Retina (tissue), 1 donor: ENCODE measurements around the gene CALCR.
A peak's percentile ranks its signal among the peaks of the same experiment; 100 is the strongest.
"Not testable (repeated sequence)": the region's sequence is repeated elsewhere in the genome, so short reads cannot be mapped to it uniquely, and the experiment has no call there.

ENCODE experiments used
- DNase-seq: peaks from one replicate; pipeline ENCODE4 v3.0.0-alpha.2; 2016

CALCR gene

DNA sequence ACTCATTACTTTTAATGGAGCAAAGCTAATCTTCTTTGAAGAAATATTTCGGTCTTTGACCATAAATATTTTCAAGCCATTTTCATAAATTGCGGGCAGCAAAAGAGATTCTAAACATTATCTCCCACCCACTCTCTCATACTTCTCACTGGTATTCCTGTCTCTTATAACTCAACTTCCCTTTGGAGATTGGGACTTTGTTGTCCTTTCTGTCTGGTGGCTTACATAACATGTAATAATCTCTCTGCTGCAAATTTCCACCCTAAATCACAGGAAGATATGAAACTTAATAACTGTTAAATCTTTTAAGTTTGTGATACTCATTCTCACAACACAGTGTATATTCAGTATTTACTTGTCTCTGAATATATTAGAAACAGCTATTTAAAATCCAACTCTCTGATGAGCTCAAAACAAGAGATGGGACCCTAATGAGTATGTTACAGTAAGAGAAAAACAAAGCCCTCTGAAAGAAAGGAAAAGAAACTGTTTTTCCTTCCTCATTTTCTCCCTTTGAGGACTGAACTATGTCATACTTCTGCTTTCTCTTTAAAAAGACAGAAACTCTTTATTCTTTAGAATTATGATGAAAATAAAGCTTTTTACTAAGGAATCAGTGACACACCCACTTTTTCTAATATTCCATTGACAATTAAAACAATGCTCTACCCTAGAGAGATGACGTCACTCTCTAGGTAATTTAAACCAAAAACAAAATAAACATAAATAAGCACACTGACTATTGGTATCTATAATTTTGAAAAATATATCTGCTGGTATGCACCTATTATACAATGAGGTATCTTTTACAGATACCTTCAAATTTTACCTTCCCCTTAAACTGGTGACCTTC is 14.7 kb downstream of the CALCR start:
- no peak for DNase-seq

DNA sequence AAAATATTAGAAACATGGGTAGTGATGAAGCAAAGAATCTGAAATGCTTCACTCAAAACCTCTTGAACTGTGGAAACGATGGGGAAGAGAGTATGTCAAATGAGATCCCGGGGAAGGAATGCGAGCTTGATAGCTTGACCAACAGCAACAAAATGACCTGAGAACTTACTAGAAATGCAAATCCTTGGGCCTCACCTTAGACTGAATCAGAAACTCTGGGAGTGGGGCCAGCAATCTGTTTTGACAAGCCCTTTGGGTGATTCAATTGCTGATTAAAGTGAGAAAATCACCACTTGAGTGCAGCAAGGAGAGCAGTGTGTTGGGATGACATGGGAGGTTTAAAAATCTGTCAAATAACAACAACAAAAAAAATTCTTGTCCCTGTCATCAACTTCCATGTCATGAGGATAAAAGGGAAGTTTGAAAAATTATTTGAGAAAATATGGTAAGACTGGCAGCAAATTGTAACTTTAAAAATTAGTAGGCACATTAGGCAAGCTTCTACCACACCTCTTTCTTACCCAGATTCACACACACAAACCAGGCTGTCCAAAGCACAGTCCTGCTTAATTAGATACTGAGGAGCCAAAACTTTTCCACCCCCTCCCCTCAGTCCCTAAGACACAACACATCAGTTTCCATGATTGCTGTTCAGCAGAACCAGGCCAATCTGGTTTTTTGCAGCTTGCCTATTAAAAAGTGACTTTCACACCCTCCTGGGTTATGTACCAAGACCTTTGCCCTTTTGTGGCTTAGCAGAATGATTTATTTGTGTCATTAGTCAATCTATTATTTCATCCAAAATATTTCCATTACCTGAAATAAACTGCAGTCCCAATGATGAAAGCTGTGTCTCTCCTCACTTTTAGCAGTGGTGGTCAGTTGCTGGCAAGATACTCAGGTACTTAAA is 15.6 kb downstream of the CALCR start:
- no peak for DNase-seq

DNA sequence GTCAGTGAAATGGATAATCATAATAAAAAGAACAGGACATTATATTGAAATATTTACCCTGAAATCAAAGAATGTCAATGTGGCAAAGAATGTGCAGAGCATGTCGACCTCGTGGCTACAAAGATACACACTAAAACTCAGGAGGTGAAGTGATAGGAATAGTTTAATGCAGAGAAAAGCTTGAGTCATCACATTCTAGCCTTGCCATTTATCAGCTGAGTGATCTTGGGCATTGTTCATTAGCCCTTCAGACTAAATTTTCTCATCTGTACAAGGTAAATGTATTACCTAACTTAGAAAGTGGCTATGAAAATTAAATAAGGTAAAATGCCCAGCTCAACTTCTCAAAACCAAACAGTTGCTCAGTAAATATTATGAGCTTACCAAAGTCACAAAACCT is 22.6 kb downstream of the CALCR start:
- DNase-seq: no peak

DNA sequence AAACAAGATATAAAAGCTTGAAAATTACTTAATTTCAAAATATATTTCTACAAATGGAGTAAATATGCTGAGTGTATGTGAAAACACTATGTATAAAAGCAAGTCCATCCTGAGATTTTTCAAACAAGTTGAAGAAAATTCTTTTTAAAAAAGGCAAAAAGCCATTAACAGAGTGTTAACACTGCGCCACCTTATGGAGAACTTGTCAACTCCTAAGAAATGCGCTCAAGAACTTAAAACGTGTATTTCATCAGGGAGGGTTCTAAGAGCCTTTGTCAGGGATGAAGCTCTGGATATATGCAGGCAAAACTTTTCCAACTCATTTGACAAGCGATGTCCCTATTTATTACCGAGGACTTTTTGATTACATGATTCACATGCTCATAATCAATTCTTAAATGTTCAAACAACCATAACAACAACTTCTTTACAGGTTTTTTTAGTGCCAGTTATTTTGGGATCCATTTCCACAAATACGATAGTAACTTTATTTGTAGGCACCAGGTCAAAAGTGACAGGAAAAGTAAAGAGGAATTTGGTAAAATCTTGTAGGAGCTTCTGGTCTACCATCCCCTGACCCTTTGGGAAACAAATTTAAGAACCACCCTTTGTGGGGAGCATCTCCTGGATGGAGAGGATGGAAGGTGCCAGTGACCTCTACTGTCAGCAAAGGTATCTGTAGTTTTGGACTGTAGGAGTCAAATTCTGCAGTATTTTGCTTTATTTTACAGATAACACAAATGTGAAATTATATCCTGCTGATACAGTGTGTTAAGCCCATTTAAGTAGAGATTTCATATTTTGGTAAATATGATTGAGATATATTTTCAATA is 23.2 kb downstream of the CALCR start:
- peak; percentile 5 for DNase-seq

DNA sequence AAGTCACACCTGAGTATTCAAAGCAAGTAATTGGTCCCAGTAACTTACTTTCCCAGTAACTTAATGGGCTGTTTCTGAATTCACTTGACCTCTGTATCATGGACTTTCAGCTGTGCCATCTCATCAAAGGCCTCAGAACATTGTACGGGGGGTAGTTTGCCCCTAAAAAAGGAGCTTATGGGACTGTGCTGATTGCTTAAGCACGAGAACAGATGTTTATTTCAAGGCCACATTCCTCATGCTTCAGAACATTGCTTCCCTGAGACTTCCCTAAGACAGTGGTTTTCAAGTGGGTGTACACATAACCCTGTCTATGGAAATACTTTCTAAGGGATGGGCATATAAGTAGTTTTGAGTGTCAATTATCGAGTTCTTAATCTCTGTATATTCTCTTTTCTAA is 26.8 kb downstream of the CALCR start:
- DNase-seq: no peak

DNA sequence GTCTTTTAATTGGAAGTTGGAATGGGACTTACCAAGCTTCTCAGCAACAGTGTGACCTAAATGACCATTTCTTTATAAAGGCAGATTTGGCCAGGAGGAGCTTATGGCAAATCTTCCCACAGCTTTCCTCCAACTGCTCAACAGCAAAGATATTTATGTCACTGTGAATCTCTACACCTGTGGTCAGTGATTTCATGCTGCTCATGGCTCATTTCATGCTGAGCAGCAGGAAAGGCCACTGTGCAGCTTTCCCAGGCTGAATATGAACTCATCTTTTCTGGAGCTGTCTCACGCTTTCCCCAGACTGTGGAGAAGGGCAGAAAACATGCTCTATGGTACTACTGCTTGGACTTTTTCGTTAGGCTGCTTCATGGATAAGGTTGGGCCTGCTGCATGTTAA is 29.8 kb downstream of the CALCR start:
- peak; percentile 21 for DNase-seq

DNA sequence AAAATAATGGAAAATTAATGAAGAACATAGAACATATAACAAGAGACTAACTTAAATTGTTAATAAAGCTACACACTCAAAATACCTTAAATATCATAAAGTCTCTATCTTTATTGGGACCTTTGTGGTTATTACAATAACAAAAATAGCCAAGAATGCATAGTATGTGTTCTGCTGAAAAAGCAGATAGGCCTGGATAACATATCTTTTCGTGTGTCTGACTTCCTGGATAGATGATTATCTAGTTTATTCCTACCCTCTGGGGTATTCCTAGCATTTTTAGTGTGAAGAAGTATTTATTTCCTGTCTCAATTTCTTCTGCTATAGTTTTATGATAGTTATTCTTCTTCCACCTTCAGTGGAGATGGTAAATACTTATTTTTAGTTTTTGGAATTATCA is 36.5 kb downstream of the CALCR start:
- DNase-seq: no peak

DNA sequence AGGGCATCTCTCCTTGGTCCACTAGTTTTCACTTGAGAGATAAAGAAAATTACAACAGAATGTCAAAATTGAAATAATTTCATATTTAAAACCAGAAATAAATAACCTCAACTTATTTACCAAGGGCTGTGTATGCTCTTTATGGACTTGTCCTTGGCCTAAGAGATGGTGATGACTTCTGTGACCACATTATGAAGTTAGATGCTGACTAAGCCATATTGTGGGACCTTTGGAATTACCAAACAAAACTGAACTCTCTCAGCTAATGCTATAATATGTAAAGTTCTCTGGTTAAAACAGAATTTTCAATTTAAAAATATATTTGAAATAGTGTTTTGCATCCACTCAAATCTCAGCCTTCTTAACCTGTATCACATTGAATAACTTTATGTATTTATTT is 38.9 kb downstream of the CALCR start:
- no peak for DNase-seq

DNA sequence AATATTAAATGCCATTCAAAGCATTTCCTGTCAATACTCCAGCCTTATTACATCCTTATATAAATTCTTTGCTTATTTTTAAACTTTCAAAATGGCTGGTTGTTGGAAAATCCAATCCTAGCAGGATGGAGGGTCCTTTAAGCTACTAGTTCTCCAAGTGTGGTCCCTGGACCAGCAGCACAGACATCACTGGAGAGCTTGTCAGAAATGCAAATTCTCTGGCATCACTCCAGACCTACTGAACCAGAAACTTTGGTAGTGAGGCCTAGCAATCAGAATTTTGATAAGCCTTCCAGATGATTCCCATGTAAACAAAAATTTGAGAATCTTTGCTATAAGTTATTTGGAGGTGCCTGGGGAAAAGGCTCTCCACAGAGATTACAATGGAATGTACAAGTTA is 43.8 kb downstream of the CALCR start:
- DNase-seq: no peak

DNA sequence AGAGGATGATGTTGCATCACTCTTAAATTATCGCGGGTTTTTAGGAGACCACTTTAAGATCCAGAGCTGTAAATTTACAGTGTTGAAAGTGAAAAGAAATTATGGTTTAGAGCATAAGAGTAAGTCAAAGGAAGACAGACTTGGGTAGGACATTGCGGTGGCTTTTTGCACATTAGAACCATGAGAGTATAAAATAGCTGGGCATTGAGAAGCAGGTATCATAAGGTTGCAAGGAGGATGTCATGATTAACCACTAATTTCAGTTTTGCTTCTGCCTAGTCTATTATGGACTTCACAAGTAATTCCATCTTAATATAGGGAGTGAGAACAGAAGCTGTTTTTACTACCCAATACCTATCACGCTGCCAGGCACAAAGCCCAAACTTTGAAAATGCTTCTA is 57.7 kb downstream of the CALCR start:
- no peak for DNase-seq

DNA sequence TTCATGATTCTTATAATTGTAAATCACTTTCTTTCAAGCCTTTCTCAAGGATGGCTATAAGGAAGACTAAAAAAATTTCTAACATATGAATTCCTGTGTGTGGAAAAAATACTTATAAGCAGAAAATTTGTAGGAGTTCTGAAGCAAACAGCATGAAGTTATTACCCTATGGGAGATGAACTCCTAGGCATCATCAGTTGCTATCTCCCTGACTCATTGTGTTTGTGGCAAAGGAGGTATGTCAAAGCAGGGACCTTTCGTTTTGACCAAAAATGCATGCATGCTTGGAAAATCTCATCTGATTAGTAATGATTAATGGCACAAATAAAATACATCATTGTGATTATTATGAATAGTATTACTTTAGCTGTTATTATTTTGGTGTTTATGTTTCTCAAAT is 59.4 kb downstream of the CALCR start:
- no peak for DNase-seq

DNA sequence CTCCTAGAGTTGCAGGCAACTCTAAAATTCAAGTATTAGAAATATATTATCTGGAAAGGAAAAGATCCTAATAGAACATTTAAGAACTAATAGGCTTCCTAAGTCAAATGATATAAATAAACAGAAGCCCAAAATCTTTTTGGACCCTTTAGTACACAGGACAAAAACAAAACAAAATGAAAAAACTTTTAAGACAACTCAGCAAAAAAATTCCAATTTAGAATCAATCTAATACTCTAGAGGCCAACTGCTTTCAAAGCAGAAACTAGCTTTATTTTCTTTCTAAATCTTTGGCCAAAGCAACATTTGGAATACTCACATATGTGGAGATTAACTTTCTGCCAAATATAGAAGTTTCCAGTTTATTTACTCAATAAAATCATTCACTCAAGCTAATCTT is 65.2 kb downstream of the CALCR start:
- no peak for DNase-seq

DNA sequence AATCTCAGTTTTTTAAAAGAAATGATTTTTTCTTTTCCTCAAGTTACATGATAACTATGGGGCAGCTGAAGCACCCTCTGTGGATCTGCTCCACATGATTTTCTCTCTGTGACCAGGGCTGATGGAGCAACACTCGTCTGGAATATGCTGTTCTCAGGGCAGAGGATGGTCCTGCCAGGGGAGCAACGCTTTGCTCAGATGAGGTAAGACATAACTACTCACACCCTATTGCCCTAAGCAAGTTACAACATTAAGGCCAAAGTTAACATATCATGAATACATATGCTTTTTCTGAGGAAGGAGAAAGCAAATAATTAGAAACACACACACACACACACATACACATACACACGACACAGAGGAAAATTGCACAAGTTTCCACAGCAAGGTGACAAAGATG is 71.4 kb downstream of the CALCR start:
- DNase-seq: no peak

DNA sequence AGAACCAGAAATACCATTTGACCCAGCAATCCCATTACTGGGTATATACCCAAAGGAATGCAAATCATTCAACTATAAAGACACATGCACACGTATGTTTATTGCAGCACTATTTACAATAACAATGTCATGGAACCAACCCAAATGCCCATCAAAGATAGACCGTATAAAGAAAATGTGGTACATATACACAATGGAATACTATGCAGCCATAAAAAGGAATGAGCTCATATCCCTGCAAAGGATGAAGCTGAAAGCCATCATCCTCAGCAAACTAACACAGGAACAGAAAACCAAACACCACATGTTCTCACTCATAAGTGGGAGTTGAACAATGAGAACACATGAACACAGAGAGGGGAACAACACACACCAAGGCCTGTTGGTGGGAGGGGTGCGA is 82.7 kb downstream of the CALCR start:
- DNase-seq: not testable (repeated sequence)

DNA sequence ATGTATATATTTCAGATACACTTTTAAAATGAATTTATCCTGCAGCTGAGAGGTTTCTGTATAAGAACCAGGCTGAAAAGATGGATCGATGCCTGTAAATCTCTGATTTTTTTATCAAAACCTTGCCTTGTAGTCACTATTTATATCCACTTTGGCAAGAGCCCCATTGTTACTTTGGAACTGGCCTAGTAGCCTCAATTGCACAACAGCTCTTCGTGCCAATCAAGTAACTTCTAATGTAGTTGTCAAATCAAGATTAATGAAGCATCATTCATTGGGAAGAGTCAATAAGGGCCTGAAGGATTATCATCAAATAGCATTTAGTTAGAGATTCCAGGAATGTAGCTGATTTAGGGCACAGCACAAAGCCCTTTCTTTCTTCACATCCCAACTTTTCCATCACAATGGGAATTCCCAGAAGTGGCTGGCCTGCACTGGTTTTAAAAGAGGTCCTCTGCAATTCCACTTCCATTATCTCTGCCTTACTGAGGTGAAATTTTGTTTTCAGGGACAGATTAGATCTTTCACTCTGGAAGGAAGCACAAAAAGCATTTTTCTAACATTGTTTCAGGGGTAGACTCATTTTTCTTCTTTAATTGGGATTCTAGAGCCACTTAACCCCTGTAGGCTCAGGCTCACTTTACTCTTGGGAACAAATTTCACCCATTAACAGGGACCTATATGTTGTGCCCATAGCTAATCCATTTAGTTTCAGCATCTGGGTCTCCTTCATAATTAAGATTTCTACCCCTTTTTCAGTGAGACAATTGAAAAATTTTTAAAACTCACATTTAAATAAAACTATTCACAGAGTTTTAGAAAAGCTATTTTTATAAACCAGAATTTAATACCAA is 97.8 kb downstream of the CALCR start:
- no peak for DNase-seq

DNA sequence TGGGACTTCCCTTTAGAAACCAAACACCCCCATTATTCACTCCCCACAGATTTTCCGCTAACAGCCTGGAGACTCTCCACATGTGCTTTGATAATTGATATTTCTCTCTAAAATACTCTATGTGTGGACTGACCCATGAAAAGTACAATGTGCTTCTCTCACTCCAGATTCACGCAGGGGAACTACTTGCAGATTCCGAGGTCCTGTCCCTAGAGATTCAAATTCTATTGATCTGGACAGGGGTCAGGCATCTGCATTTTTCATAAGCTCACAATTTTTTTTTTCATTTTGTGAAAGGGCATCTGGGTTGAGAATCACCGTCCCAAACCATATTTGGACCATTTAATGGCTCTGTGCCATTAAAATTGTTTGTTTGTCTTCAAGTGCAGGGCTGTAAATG is 98.7 kb downstream of the CALCR start:
- DNase-seq: peak; percentile 20

DNA sequence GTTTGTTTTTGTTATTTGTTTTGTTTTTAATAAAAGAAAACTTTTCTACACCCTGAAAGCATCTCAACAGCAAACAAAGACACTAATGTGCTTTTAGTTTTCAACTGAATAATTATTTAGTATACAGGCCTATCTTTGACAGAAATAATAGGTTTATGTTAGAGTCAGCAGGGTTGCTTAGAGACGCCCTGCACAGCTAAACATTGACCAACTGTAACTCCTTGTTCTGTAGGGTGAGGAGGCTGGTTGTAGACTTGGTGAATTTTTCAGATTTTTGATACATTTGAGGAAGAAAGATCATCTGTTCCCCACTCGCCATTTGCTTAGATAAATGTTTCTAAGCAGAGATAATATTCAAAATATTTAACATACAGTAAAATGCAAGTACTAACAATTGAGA is 103.1 kb downstream of the CALCR start:
- no peak for DNase-seq

DNA sequence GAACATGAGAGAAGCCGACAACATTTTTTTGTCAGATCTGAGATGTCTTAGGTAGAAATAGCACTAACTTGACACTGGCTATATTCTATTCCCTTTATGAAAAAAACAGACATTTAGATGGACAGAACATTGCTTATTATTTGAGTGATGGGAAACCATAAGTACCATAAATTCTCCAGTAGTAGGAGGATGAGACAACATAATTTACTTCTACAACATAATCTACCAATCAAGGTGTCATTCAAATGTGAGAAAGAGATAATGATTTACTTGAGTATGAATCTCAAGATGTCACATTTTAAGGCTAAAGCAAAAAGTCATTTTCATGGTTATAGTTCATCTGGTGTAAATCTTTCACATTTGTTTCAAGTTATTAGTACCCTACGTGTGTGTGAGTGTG is 110.8 kb downstream of the CALCR start:
- no peak for DNase-seq

DNA sequence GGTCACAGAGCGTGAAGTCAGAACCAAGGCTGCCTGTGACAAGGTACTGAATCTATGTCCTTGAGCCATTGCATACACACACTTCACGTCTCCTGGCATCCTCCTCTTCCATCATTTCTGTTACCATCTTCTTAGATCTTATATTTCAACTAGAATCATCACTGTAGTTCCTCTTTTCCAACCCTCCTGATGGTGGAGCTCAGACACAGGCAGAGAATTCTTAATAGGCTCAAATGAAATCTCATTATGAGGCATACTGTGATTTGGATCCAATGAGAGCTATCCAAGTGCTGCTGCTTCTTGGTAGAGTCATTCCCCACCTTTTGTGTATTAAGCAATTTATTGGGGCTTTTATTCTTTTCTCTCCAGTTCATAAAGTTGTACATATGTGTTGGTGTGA is 113.2 kb downstream of the CALCR start:
- no peak for DNase-seq

DNA sequence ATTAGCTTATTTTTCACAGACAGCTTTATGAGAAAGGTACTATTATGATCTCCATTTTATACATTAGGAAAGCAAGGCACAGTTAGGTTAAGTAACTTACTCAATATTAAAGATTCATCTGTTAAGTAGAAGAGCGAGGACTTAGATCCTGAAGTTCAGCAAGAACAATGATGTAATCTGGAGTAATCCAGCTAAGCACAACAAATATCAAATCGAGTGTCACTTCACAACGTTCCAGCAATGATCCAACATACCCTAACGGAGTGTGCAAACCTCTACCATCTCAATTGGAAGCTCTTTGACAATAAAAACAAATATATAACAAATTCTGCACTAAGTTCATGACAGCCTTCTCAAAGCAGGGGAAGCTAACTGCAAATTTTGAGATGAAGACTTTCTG is 121.3 kb downstream of the CALCR start:
- no peak for DNase-seq

DNA sequence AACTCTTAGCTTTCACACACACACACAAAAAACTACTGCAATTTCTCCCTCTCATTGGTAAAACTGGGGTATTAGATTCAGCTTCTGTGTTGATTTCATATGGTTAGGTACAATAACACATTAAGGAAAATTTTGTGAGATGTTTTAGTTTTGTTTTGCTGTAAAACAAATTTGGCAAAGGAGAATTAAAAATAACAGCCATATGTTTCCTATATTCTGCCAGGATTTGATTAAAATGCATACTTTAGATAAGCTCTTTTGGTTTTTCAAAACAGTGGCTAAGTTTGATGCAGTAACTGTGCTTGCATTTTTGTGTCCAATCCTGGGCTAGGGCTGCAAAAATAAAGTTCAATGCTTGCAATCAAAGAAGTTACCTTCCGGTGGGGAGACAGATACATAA is 126.3 kb downstream of the CALCR start:
- no peak for DNase-seq

DNA sequence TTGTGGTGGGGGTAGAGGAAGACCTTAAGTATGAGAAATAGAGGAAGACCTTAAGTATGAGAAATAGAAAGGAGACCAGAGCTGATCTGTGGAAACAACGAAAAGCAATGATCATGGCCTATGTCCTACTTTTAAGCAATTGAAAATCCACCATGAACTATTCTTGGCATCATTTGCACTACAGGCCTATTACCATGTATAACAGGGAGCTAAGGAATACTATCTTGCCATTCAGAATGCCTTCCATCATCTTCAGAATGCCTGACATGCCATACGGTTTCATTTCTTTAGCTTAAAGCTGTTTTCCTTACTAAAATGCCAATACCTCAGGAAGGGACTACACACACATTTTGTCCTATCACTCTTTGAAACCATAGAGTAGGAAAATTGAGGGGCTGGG is 127.0 kb downstream of the CALCR start:
- no peak for DNase-seq
